GM23338 (cell line): ENCODE results near the gene PDE12. TPM values are rescaled to one million over a fixed set of nuclear protein-coding genes. Genes with fewer than 3 reads are reported as not detected.

ENCODE experiments used
- ATAC-seq: fragments of 200-7000 bp; cut with Tn5 transposase; 3 replicates; pipeline ENCODE4 v1.9.1; 2020
- DNase-seq: peaks from one replicate; pipeline ENCODE4 v3.0.0-alpha.2; 2015; ENCODE audit warnings: low spot score
- H2AFZ ChIP-seq: fragments of 200-600 bp; sonication (generic); 2 replicates; pipeline ENCODE4 v1.8.0; 2016; ENCODE audit warnings: antibody characterized with exemption, mild to moderate bottlenecking, moderate library complexity
- H3F3A ChIP-seq: fragments of 200-600 bp; sonication (generic); replicated peaks from 2 replicates; pipeline ENCODE4 v1.8.0; 2017; ENCODE audit warnings: antibody characterized with exemption, mixed run types, low read depth
- H3K27ac ChIP-seq: fragments of 200-600 bp; sonication (generic); 2 replicates; pipeline ENCODE4 v1.6.1; 2016; ENCODE audit warnings: low read depth
- H3K27me3 ChIP-seq: fragments of 200-600 bp; sonication (generic); 2 replicates; pipeline ENCODE4 v1.8.0; 2016; ENCODE audit warnings: mild to moderate bottlenecking, mixed run types, moderate library complexity; ENCODE audit not compliant: insufficient read depth
- H3K36me3 ChIP-seq: fragments of 200-600 bp; sonication (generic); 2 replicates; pipeline ENCODE4 v1.8.0; 2016; ENCODE audit warnings: mild to moderate bottlenecking; ENCODE audit not compliant: insufficient read depth
- H3K4me1 ChIP-seq: fragments of 200-600 bp; sonication (generic); 2 replicates; pipeline ENCODE4 v1.8.0; 2016; ENCODE audit warnings: mild to moderate bottlenecking, moderate library complexity; ENCODE audit not compliant: insufficient read depth
- H3K4me2 ChIP-seq: fragments of 200-600 bp; sonication (generic); 2 replicates; pipeline ENCODE4 v1.7.1; 2017; ENCODE audit warnings: mixed run types
- H3K4me3 ChIP-seq: fragments of 200-600 bp; sonication (generic); 2 replicates; pipeline ENCODE4 v1.6.1; 2016; ENCODE audit warnings: mixed run types
- H3K79me2 ChIP-seq: fragments of 200-600 bp; sonication (generic); replicated peaks from 2 replicates; pipeline ENCODE4 v1.8.0; 2017; ENCODE audit warnings: mild to moderate bottlenecking; ENCODE audit not compliant: insufficient read depth
- H3K9me2 ChIP-seq: fragments of 200-600 bp; sonication (generic); 2 replicates; pipeline ENCODE4 v1.8.0; 2017; ENCODE audit not compliant: insufficient read depth
- H4K20me1 ChIP-seq: fragments of 200-600 bp; sonication (generic); replicated peaks from 2 replicates; pipeline ENCODE4 v1.8.0; 2017; ENCODE audit warnings: mild to moderate bottlenecking; ENCODE audit not compliant: insufficient read depth
- H3K27ac Mint-ChIP-seq: 2 replicates; pipeline ENCODE4 v1.8.0; 2020; ENCODE audit warnings: inconsistent platforms, mild to moderate bottlenecking, moderate library complexity, mixed read lengths
- H3K27me3 Mint-ChIP-seq: 3 replicates; pipeline ENCODE4 v1.8.0; 2022; ENCODE audit warnings: low read depth, mild to moderate bottlenecking, moderate library complexity, mixed read lengths, inconsistent platforms; ENCODE audit not compliant: insufficient read depth, poor library complexity
- H3K36me3 Mint-ChIP-seq: 3 replicates; pipeline ENCODE4 v1.8.0; 2021; ENCODE audit warnings: low read depth, mild to moderate bottlenecking, inconsistent platforms, moderate library complexity, mixed read lengths
- H3K4me1 Mint-ChIP-seq: 3 replicates; pipeline ENCODE4 v1.8.0; 2020; ENCODE audit warnings: mild to moderate bottlenecking, inconsistent platforms, mixed read lengths
- H3K4me3 Mint-ChIP-seq: 3 replicates; pipeline ENCODE4 v1.8.0; 2021; ENCODE audit warnings: moderate library complexity, mild to moderate bottlenecking, inconsistent platforms, mixed read lengths
- H3K9me3 Mint-ChIP-seq: 3 replicates; pipeline ENCODE4 v1.8.0; 2020; ENCODE audit warnings: moderate library complexity, mild to moderate bottlenecking, inconsistent platforms, mixed read lengths
- CREB1 ChIP-seq: fragments of 250-450 bp; sonication (Bioruptor Pico); IDR thresholded peaks from 2 replicates; pipeline ENCODE4 v1.5.0; 2020; ENCODE audit warnings: low read depth, mild to moderate bottlenecking, moderate library complexity
- EZH2 ChIP-seq: fragments of 200-600 bp; sonication (generic); IDR thresholded peaks from one replicate; pipeline ENCODE4 v1.8.0; 2017; ENCODE audit warnings: antibody characterized with exemption, mild to moderate bottlenecking, low read depth; ENCODE audit not compliant: unreplicated experiment
- EZH2phosphoT487 ChIP-seq: fragments of 200-600 bp; sonication (generic); IDR thresholded peaks from one replicate; pipeline ENCODE4 v1.8.1; 2018; ENCODE audit warnings: antibody characterized with exemption; ENCODE audit not compliant: unreplicated experiment
- JUNB ChIP-seq: IDR thresholded peaks from one replicate; pipeline ENCODE4 v1.6.1; 2016; ENCODE audit warnings: antibody characterized with exemption; ENCODE audit not compliant: unreplicated experiment
- NANOG ChIP-seq: IDR thresholded peaks from 2 replicates; pipeline ENCODE4 v1.6.1; 2016; ENCODE audit warnings: antibody characterized with exemption, borderline replicate concordance
- POLR2AphosphoS5 ChIP-seq: IDR thresholded peaks from 2 replicates; pipeline ENCODE4 v1.6.1; 2016; ENCODE audit warnings: antibody characterized with exemption, low read depth
- REST ChIP-seq: IDR thresholded peaks from one replicate; pipeline ENCODE4 v1.6.1; 2018; ENCODE audit warnings: antibody characterized with exemption; ENCODE audit not compliant: unreplicated experiment
- STAT1 ChIP-seq: IDR thresholded peaks from one replicate; pipeline ENCODE4 v1.6.1; 2016; ENCODE audit warnings: antibody characterized with exemption; ENCODE audit not compliant: unreplicated experiment
- ZNF114 ChIP-seq: fragments of 250-450 bp; sonication (Bioruptor Pico); IDR thresholded peaks from 2 replicates; pipeline ENCODE4 v1.5.0; 2020; ENCODE audit warnings: mild to moderate bottlenecking, moderate library complexity
- ZNF331 ChIP-seq: fragments of 250-450 bp; sonication (Bioruptor Pico); IDR thresholded peaks from 2 replicates; pipeline ENCODE4 v1.5.0; 2020; ENCODE audit warnings: low read depth, mild to moderate bottlenecking, moderate library complexity
- polyA plus RNA-seq: library from polyadenylated mRNA; unstranded; fragments of >200 nt; fragmentation: Nextera tagmentation; extraction: Ambion mirVana; gene quantifications from 2 replicates; pipeline ENCODE4 v1.2.1, GENCODE V29; 2016
- total RNA-seq: library from RNA; depleted of rRNA; stranded (reverse); fragments of >200 nt; shearing (Covaris generic); gene quantifications from 2 replicates; pipeline ENCODE4 v1.2.3, GENCODE V29; 2014
- TF ChIP-seq, protein P1 (sequence below): fragments of 250-450 bp; sonication (Bioruptor Pico); IDR thresholded peaks from 2 replicates; pipeline ENCODE4 v1.5.0; 2020; ENCODE audit warnings: mild to moderate bottlenecking, moderate library complexity
- TF ChIP-seq, protein P2 (sequence below), 2 experiments: fragments of 200-600 bp in 1 of 2; sonication (generic) in 1 of 2; conservative IDR thresholded peaks; 2 replicates each; pipeline versions ENCODE4 v1.5.1 to v1.6.1; 2016 to 2017; ENCODE audit warnings: antibody characterized with exemption in 2 of 2, low read depth in 2 of 2, mild to moderate bottlenecking in 2 of 2, moderate library complexity in 1 of 2
- TF ChIP-seq, protein P3 (sequence below): IDR thresholded peaks from 2 replicates; pipeline ENCODE4 v1.6.1; 2016; ENCODE audit warnings: antibody characterized with exemption

The PDE12 gene
- total and polyA plus RNA-seq, 2 experiments from 2014 or later, result 5.0 to 14.3 TPM

GRCh38 chr3:57598765-57599360 lies 42.8 kb downstream of the PDE12 start:
- peak overlapping the region; percentile 96 for H3K4me3 Mint-ChIP-seq

More at GRCh38 chr3:57598765-57599360, 42.8 kb downstream of the PDE12 start:
- no peaks in the 10 kb centered on the region for H3K27me3 ChIP-seq
- H3K9me3 Mint-ChIP-seq, result no peaks in the 10 kb centered on the region; the same call in 2 of the 3 replicates
- TF ChIP-seq, protein P1, sequence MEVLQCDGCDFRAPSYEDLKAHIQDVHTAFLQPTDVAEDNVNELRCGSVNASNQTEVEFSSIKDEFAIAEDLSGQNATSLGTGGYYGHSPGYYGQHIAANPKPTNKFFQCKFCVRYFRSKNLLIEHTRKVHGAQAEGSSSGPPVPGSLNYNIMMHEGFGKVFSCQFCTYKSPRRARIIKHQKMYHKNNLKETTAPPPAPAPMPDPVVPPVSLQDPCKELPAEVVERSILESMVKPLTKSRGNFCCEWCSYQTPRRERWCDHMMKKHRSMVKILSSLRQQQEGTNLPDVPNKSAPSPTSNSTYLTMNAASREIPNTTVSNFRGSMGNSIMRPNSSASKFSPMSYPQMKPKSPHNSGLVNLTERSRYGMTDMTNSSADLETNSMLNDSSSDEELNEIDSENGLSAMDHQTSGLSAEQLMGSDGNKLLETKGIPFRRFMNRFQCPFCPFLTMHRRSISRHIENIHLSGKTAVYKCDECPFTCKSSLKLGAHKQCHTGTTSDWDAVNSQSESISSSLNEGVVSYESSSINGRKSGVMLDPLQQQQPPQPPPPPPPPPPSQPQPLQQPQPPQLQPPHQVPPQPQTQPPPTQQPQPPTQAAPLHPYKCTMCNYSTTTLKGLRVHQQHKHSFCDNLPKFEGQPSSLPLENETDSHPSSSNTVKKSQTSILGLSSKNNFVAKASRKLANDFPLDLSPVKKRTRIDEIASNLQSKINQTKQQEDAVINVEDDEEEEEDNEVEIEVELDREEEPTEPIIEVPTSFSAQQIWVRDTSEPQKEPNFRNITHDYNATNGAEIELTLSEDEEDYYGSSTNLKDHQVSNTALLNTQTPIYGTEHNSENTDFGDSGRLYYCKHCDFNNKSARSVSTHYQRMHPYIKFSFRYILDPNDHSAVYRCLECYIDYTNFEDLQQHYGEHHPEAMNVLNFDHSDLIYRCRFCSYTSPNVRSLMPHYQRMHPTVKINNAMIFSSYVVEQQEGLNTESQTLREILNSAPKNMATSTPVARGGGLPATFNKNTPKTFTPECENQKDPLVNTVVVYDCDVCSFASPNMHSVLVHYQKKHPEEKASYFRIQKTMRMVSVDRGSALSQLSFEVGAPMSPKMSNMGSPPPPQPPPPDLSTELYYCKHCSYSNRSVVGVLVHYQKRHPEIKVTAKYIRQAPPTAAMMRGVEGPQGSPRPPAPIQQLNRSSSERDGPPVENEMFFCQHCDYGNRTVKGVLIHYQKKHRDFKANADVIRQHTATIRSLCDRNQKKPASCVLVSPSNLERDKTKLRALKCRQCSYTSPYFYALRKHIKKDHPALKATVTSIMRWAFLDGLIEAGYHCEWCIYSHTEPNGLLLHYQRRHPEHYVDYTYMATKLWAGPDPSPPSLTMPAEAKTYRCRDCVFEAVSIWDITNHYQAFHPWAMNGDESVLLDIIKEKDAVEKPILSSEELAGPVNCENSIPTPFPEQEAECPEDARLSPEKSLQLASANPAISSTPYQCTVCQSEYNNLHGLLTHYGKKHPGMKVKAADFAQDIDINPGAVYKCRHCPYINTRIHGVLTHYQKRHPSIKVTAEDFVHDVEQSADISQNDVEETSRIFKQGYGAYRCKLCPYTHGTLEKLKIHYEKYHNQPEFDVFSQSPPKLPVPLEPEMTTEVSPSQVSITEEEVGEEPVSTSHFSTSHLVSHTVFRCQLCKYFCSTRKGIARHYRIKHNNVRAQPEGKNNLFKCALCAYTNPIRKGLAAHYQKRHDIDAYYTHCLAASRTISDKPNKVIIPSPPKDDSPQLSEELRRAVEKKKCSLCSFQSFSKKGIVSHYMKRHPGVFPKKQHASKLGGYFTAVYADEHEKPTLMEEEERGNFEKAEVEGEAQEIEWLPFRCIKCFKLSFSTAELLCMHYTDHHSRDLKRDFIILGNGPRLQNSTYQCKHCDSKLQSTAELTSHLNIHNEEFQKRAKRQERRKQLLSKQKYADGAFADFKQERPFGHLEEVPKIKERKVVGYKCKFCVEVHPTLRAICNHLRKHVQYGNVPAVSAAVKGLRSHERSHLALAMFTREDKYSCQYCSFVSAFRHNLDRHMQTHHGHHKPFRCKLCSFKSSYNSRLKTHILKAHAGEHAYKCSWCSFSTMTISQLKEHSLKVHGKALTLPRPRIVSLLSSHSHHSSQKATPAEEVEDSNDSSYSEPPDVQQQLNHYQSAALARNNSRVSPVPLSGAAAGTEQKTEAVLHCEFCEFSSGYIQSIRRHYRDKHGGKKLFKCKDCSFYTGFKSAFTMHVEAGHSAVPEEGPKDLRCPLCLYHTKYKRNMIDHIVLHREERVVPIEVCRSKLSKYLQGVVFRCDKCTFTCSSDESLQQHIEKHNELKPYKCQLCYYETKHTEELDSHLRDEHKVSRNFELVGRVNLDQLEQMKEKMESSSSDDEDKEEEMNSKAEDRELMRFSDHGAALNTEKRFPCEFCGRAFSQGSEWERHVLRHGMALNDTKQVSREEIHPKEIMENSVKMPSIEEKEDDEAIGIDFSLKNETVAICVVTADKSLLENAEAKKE (CRISPR knock-in tag), result no peak
- TF ChIP-seq JUNB (no peak), ZNF331 (CRISPR knock-in tag) (no peak), EZH2 (no peak), NANOG (no peak), STAT1 (no peak), ZNF114 (no peak), EZH2phosphoT487 (no peak), REST (no peak), CREB1 (no peak), POLR2AphosphoS5 (no peak)
- TF ChIP-seq, protein P2, sequence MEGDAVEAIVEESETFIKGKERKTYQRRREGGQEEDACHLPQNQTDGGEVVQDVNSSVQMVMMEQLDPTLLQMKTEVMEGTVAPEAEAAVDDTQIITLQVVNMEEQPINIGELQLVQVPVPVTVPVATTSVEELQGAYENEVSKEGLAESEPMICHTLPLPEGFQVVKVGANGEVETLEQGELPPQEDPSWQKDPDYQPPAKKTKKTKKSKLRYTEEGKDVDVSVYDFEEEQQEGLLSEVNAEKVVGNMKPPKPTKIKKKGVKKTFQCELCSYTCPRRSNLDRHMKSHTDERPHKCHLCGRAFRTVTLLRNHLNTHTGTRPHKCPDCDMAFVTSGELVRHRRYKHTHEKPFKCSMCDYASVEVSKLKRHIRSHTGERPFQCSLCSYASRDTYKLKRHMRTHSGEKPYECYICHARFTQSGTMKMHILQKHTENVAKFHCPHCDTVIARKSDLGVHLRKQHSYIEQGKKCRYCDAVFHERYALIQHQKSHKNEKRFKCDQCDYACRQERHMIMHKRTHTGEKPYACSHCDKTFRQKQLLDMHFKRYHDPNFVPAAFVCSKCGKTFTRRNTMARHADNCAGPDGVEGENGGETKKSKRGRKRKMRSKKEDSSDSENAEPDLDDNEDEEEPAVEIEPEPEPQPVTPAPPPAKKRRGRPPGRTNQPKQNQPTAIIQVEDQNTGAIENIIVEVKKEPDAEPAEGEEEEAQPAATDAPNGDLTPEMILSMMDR (conservative IDR thresholded peaks at IDR 0.05; ENCODE audit: low read depth in 2 of 2), result no peak
- TF ChIP-seq, protein P3, sequence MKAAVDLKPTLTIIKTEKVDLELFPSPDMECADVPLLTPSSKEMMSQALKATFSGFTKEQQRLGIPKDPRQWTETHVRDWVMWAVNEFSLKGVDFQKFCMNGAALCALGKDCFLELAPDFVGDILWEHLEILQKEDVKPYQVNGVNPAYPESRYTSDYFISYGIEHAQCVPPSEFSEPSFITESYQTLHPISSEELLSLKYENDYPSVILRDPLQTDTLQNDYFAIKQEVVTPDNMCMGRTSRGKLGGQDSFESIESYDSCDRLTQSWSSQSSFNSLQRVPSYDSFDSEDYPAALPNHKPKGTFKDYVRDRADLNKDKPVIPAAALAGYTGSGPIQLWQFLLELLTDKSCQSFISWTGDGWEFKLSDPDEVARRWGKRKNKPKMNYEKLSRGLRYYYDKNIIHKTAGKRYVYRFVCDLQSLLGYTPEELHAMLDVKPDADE, result no peak
- DNase-seq, result peak; percentile 17
- no peaks in the 10 kb centered on the region; the same call in 1 of the 2 replicates for H3K36me3 ChIP-seq
- H3K4me2 ChIP-seq, result peak overlapping the region; percentile 88
- peaks cover 25% of the 10 kb centered on the region for H3K4me1 Mint-ChIP-seq
- H3K4me1 ChIP-seq, result peaks cover 20% of the 10 kb centered on the region
- H3K27ac Mint-ChIP-seq, result peak overlapping the region; percentile 43; the same call in 1 of the 2 replicates
- peak overlapping the region; percentile 61 for H3K4me3 ChIP-seq
- peak overlapping the region; percentile 46 for H3K27ac ChIP-seq
- peaks cover 11% of the 10 kb centered on the region for H3K27me3 Mint-ChIP-seq
- H3K9me2 ChIP-seq, result no peaks in the 10 kb centered on the region
- H2AFZ ChIP-seq, result no peak overlapping the region
- H3F3A ChIP-seq, result 0 out of 2 replicates have a peak, but pooled peaks cover 5% of the 10 kb centered on the region
- ATAC-seq, result no peak
- H3K79me2 ChIP-seq, result peaks cover 30% of the 10 kb centered on the region
- H3K36me3 Mint-ChIP-seq, result peaks cover 29% of the 10 kb centered on the region
- peaks cover 24% of the 10 kb centered on the region for H4K20me1 ChIP-seq
